ENCODE data around the gene LENG8. TPM values are rescaled to one million over a fixed set of nuclear protein-coding genes. Genes with fewer than 3 reads are reported as not detected.

Gene LENG8
- total RNA-seq, 4 donors from 2014 or later = 57.9 to 195 (median 64.1) TPM

DNA sequence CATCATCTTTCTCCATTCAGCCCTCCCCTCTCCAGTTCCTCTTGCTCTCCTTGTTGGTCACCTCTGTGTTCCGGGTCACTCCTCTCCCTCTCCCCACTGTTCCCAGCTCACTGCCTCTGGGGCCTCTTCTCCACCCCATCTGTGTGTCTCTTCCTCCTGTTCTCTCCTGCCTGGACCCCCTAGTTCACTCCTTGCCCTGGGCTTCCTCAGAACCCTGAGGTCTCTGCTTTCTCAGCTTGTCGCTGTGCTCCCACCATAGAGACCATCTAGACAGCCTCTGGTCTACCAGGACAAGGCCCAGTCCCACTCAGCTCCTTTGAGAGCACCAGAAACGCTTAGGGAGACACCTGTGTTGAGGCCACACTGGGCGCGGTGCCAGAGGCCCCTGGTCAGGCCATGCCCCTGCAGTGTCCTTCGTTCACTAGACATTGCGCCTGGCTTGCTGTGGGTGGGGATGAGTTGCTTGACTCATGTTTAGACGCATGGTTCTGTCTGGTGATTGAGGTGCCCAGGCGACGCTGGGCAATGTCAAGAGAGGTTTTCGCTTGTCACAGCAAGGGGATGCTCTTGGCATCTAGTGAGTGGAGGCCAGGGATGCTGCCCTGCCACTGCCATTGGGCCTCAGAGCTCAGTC, 9.8 kb downstream of the LENG8 start:
- no peak overlapping the region for H3K4me3 ChIP-seq (ENCODE audit: low read depth, poor library complexity, severe bottlenecking)
- no peak for TF ChIP-seq POLR2A (IDR thresholded peaks at IDR 0.05)
- TF ChIP-seq, protein P1, sequence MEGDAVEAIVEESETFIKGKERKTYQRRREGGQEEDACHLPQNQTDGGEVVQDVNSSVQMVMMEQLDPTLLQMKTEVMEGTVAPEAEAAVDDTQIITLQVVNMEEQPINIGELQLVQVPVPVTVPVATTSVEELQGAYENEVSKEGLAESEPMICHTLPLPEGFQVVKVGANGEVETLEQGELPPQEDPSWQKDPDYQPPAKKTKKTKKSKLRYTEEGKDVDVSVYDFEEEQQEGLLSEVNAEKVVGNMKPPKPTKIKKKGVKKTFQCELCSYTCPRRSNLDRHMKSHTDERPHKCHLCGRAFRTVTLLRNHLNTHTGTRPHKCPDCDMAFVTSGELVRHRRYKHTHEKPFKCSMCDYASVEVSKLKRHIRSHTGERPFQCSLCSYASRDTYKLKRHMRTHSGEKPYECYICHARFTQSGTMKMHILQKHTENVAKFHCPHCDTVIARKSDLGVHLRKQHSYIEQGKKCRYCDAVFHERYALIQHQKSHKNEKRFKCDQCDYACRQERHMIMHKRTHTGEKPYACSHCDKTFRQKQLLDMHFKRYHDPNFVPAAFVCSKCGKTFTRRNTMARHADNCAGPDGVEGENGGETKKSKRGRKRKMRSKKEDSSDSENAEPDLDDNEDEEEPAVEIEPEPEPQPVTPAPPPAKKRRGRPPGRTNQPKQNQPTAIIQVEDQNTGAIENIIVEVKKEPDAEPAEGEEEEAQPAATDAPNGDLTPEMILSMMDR (IDR thresholded peaks at IDR 0.05) = no peak
- WGBS, 2 donors = 83% methylated on average over 10 to 11 of the region's 11 CpGs
- DNase-seq (ENCODE audit: low spot score in 2 of 2) = no peak
- intact Hi-C loops (cut with DNase I; ENCODE audit: low total_unique reads) = no loop called here

DNA sequence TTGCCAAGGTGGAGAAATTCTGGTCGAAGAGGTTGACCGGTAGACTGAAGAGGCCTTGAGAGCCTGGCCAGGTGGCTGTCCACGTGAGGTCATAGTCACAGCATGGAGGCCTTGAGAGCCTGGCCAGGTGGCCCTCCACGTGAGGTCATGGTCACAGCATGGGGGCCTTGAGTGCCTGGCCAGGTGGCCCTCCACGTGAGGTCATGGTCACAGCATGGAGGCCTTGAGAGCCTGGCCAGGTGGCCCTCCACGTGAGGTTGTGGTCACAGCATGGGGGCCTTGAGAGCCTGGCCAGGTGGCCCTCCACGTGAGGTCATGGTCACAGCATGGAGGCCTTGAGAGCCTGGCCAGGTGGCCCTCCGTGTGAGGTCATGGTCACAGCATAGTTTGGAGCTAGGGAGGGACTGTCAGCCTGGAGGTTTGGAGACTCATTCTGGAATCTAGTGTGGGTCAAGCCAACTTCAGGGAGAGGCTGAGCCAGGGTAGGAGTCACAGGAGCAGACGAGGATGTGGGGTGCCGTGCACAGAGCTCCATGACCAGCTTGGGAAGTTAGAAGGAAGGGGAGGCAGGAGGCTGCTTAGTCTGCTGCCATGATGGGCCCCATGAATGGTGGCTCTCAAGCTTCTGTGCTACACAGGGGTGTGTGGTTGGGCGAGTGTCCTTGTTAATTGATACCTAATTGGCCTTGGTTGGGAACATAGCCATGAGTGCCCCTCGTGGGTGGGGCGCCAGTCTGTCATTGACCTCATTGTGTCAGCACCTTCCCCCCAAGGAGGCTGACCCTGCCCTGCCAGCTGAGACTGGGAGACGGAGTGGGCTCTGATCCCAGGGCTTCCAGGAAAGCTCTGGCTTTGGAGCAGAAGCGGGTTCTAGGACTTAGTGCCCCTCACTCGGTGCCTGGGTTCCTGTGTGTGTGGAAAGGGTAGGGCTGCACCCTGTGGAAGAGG, 10.6 kb downstream of the LENG8 start:
- no peak for DNase-seq (ENCODE audit: low spot score in 2 of 2)
- TF ChIP-seq POLR2A (IDR thresholded peaks at IDR 0.05) = no peak
- TF ChIP-seq, protein P1 (IDR thresholded peaks at IDR 0.05) = no peak
- WGBS, 2 donors = 78 to 81% methylated on average over 14 to 15 of the region's 16 CpGs
- H3K4me3 ChIP-seq (ENCODE audit: low read depth, poor library complexity, severe bottlenecking) = no peak overlapping the region
- intact Hi-C loops (cut with DNase I; ENCODE audit: low total_unique reads) = no loop called here

DNA sequence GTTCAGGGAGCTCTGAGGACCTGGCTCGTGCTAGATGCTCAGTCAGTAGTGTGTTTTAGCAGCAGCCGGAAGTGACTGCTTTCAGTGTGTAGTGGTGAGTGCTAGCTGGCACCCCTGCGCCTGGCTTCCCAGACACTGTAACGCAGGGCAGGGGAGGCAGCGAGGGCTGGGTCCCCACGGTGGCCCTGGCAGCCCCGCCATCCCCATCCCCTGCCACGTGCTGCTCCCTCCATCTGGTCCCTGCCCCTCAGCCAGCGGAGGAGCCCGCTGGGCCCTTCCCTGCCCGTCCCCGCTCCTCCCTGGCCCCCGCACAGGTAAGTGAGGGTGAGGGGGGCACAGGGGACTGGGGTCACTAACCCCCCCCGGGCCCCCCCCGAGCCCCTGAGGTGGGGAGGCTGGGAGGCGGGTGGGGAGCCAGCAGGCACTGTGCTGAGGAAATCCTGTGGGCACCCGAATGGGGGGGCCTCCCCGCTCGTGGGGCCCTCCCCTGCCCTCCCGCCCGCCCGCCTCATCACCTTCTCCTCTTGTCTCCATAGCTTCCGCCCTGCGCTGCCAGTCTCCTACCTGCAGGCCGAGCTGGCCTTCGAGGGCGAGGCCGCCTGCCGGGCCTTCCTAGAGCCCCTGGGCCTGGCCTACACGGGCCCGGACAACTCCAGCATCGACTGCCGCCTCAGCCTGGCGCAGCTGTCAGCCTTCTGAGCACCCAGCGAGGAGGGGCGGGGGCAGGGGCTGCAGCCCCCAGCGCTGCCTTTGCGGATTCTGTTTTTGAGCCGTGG, 11.4 kb downstream of the LENG8 start:
- intact Hi-C loops (cut with DNase I; ENCODE audit: low total_unique reads) = no loop called here
- H3K4me3 ChIP-seq (ENCODE audit: low read depth, poor library complexity, severe bottlenecking) = no peak overlapping the region
- WGBS, 2 donors = 71 to 75% methylated on average over 29 to 30 of the region's 39 CpGs
- TF ChIP-seq POLR2A (IDR thresholded peaks at IDR 0.05) = no peak
- DNase-seq (ENCODE audit: low spot score in 2 of 2) = no peak

DNA sequence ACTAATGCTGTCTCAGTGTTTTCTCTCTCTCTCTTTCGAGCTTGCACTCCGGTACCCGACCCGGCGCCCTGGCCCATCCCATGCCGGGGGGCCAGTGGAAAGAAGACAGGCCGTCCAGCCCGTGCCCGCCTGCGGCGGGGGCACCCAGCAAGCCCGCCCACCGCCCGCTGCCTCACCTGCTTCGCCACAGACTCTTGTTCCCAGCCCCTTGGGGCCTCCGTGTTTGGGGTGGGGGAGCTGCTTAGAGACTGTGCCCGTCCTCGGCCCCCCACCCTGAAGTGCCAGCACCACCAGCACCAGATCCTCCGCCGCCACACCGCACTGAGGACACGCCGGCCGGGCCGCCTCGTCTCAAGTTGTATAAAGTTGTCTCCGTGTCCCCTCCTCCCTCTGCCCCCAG, 12.2 kb downstream of the LENG8 start:
- DNase-seq (ENCODE audit: low spot score in 2 of 2) = no peak
- intact Hi-C loops (cut with DNase I; ENCODE audit: low total_unique reads) = no loop called here
- no peak for TF ChIP-seq POLR2A (IDR thresholded peaks at IDR 0.05)
- TF ChIP-seq, protein P1 (IDR thresholded peaks at IDR 0.05) = no peak
- no peak overlapping the region for H3K4me3 ChIP-seq (ENCODE audit: low read depth, poor library complexity, severe bottlenecking)
- 79% methylated on average over 27 of the region's 27 CpGs for WGBS, 2 donors

DNA sequence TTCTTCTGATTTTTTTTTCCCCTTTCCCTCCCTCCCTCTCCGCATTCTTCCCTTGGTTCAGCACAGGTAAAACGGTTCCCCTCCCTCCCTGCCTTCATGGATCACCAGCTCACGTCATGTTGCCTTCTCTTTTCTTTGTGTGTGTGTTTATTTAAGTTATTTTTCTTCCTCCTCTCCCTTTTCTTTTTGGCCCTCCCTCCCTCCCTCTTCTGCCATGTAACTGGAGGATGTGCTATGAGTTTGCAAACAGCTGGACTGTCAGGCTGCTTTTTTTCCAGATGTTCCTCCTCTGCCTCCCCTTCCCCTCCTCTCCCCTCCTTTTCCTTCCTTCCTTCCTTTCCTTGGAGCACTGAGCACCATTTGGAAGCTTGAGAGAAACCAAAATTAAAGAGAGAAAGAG, 12.6 kb downstream of the LENG8 start:
- TF ChIP-seq POLR2A (IDR thresholded peaks at IDR 0.05) = no peak
- TF ChIP-seq, protein P1 (IDR thresholded peaks at IDR 0.05) = no peak
- intact Hi-C loops (cut with DNase I; ENCODE audit: low total_unique reads) = no loop called here
- 57 to 65% methylated on average over 3 of the region's 3 CpGs for WGBS, 2 donors
- no peak for DNase-seq (ENCODE audit: low spot score in 2 of 2)
- H3K4me3 ChIP-seq (ENCODE audit: low read depth, poor library complexity, severe bottlenecking) = no peak overlapping the region

Data from lower leg skin (tissue), 4 donors.